HG03378 (cell line): Measurements from ENCODE around the gene MAGOH.
"Not testable (repeated sequence)": the region's sequence is repeated elsewhere in the genome, so short reads cannot be mapped to it uniquely, and the experiment has no call there.

ENCODE experiments used
- ATAC-seq: cut with Tn5 transposase; IDR thresholded peaks from one replicate; pipeline ENCODE4 v1.9.1; 2021; ENCODE audit warnings: mild to moderate bottlenecking, moderate library complexity; ENCODE audit not compliant: unreplicated experiment

Gene MAGOH

GRCh38 chr1:53241828-53242227 lies 3.5 kb upstream of the MAGOH start:
- no peak for ATAC-seq

GRCh38 chr1:53237638-53238037 lies 680 bp downstream of the MAGOH start:
- ATAC-seq, result no peak

GRCh38 chr1:53220962-53221286 lies 17.4 kb downstream of the MAGOH start:
- no peak for ATAC-seq

GRCh38 chr1:53220171-53220961 lies 18.0 kb downstream of the MAGOH start, which contains the start of gene CZIB:
CZIB (minus strand) TSS chr1:53220634; CDS start chr1:53220575, 59 bp downstream.
- ATAC-seq, result peak; percentile 89

- ATAC-seq, result no peak
These were observed 18.6 kb downstream of the MAGOH start for GRCh38 chr1:53219711-53220110.

- no peak for ATAC-seq
These were observed 20.1 kb downstream of the MAGOH start for GRCh38 chr1:53218201-53218600.

GRCh38 chr1:53214376-53214940 lies 23.9 kb downstream of the MAGOH start:
- no peak for ATAC-seq

- no peak for ATAC-seq
These were observed 27.4 kb downstream of the MAGOH start for GRCh38 chr1:53210954-53211353.

GRCh38 chr1:53210352-53210751 lies 28.0 kb downstream of the MAGOH start:
- ATAC-seq, result no peak

GRCh38 chr1:53207726-53208125 lies 30.6 kb downstream of the MAGOH start:
- no peak for ATAC-seq

GRCh38 chr1:53206735-53207379 lies 31.5 kb downstream of the MAGOH start:
- no peak for ATAC-seq

GRCh38 chr1:53206083-53206685 lies 32.1 kb downstream of the MAGOH start:
- ATAC-seq, result not testable (repeated sequence)

GRCh38 chr1:53205496-53205895 lies 32.8 kb downstream of the MAGOH start:
- not testable (repeated sequence) for ATAC-seq

- ATAC-seq, result no peak
These were observed 34.9 kb downstream of the MAGOH start for GRCh38 chr1:53203466-53203865.

- no peak for ATAC-seq
These were observed 40.1 kb downstream of the MAGOH start for GRCh38 chr1:53198241-53198651.

GRCh38 chr1:53197291-53198200 lies 40.8 kb downstream of the MAGOH start:
- ATAC-seq, result no peak

GRCh38 chr1:53196485-53197290 lies 41.6 kb downstream of the MAGOH start, which contains the start of gene CPT2:
CPT2 (plus strand) TSS chr1:53196824; CDS start chr1:53196944, 120 bp downstream.
- peak; percentile 89 for ATAC-seq

- no peak for ATAC-seq
These were observed 42.3 kb downstream of the MAGOH start for GRCh38 chr1:53196017-53196484.

- ATAC-seq, result no peak
These were observed 42.9 kb downstream of the MAGOH start for GRCh38 chr1:53195246-53196016.
